HCT116 (cell line): ENCODE results near the gene MMP25. TPM values are rescaled to one million over a fixed set of nuclear protein-coding genes. Genes with fewer than 3 reads are reported as not detected.

ENCODE experiments used
- ATAC-seq: fragments of 200-7000 bp; cut with Tn5 transposase; 2 replicates; pipeline ENCODE4 v1.9.1; 2020; ENCODE audit warnings: mild to moderate bottlenecking, moderate library complexity
- BruUV-seq: library from RNA; stranded (reverse); fragments of 400-500 nt; replicated peaks from 2 replicates; lab custom pipeline; 2021; lab: Mats Ljungman, UMichigan
- CTCF ChIA-PET: fragments of 300-600 bp; sonication (Branson Sonifier 250); formaldehyde crosslinking; loops from one replicate; lab custom pipeline; 2021; ENCODE audit warnings: antibody characterized with exemption; lab: Charles Lee
- POLR2A ChIA-PET: fragments of 300-600, 350-600 bp; sonication (Branson Sonifier 250); formaldehyde crosslinking; loops from one replicate; lab custom pipeline; 2021; ENCODE audit warnings: antibody characterized with exemption; lab: Charles Lee
- RAD21 ChIA-PET, 2 experiments: fragments of 300-600 bp; sonication (Branson Sonifier 250); formaldehyde crosslinking; loops; one replicate each; lab custom pipeline; 2023; ENCODE audit warnings: low total read pairs in 2 of 2; ENCODE audit not compliant: uncharacterized antibody in 2 of 2, unreplicated experiment in 2 of 2, low non-redundant PET in 1 of 2; lab: Charles Lee
- DNase-seq: peaks from one replicate; pipeline ENCODE4 v3.0.0-alpha.2; 2010; ENCODE audit warnings: low read depth, low spot score
- H2AFZ ChIP-seq: fragments of 200-600 bp; shearing (Covaris generic), sonication (generic); 2 replicates; pipeline ENCODE4 v1.6.1; 2017; ENCODE audit warnings: low read depth, mixed run types, mixed read lengths, antibody characterized with exemption, low read length; ENCODE audit not compliant: poor library complexity, severe bottlenecking
- H3K27ac ChIP-seq: 2 replicates; pipeline ENCODE4 v1.5.1; 2012; ENCODE audit warnings: low read depth, low read length
- H3K27me3 ChIP-seq: fragments of 200-600 bp; sonication (generic); 2 replicates; pipeline ENCODE4 v1.6.1; 2016; ENCODE audit warnings: mixed run types, low read length, mixed read lengths; ENCODE audit not compliant: insufficient read depth
- H3K36me3 ChIP-seq, 2 experiments: fragments of 200-500 bp in 1 of 2; fragments of 200-600 bp in 1 of 2; sonication (Bioruptor generic) in 1 of 2; sonication (generic) in 1 of 2; 2 replicates each; pipeline versions ENCODE4 v1.5.1 to v1.6.1; 2014 to 2016; ENCODE audit warnings: low read length in 2 of 2, inconsistent platforms in 1 of 2, mixed read lengths in 1 of 2, mixed run types in 1 of 2; ENCODE audit not compliant: insufficient read depth in 2 of 2, control insufficient read depth in 1 of 2
- H3K4me1 ChIP-seq, 2 experiments: fragments of 200-600 bp in 1 of 2; sonication (generic) in 1 of 2; 2 replicates each; pipeline versions ENCODE4 v1.5.1 to v1.6.1; 2012 to 2017; ENCODE audit warnings: low read length in 2 of 2, inconsistent platforms in 1 of 2, mild to moderate bottlenecking in 1 of 2, mixed read lengths in 1 of 2, mixed run types in 1 of 2, moderate library complexity in 1 of 2; ENCODE audit not compliant: insufficient read depth in 2 of 2, control insufficient read depth in 1 of 2
- H3K4me2 ChIP-seq: fragments of 200-600 bp; sonication (generic); 2 replicates; pipeline ENCODE4 v1.6.1; 2017; ENCODE audit warnings: mixed run types, low read length, mixed read lengths
- H3K4me3 ChIP-seq, 2 experiments: fragments of 200-600 bp in 1 of 2; sonication (generic) in 1 of 2; replicated peaks in 1 of 2; 2 replicates each; pipeline ENCODE4 v1.5.1; 2011 to 2016; ENCODE audit warnings: low read length in 2 of 2, control low read depth in 1 of 2, low read depth in 1 of 2, mild to moderate bottlenecking in 1 of 2, mixed read lengths in 1 of 2, mixed run types in 1 of 2
- H3K79me2 ChIP-seq: fragments of 200-600 bp; sonication (generic); 2 replicates; pipeline ENCODE4 v1.6.1; 2017; ENCODE audit warnings: mild to moderate bottlenecking, mixed run types, low read length, moderate library complexity, mixed read lengths; ENCODE audit not compliant: insufficient read depth
- H3K9ac ChIP-seq: fragments of 200-600 bp; sonication (generic); 2 replicates; pipeline ENCODE4 v1.6.1; 2016; ENCODE audit warnings: low read length, mixed read lengths
- H3K9me2 ChIP-seq: fragments of 200-600 bp; sonication (generic), shearing (Covaris generic); 2 replicates; pipeline ENCODE4 v1.6.1; 2017; ENCODE audit warnings: mixed run types, mild to moderate bottlenecking, moderate library complexity; ENCODE audit not compliant: insufficient read depth
- H3K9me3 ChIP-seq, 2 experiments: fragments of 200-500 bp in 1 of 2; fragments of 200-600 bp in 1 of 2; sonication (Bioruptor generic) in 1 of 2; sonication (generic) in 1 of 2; 2 replicates each; pipeline ENCODE4 v1.6.1; 2014 to 2017; ENCODE audit warnings: low read length in 2 of 2, mixed read lengths in 2 of 2, inconsistent platforms in 1 of 2, low read depth in 1 of 2, mild to moderate bottlenecking in 1 of 2, mixed run types in 1 of 2, moderate library complexity in 1 of 2; ENCODE audit not compliant: control insufficient read depth in 1 of 2, insufficient read depth in 1 of 2
- H4K20me1 ChIP-seq: fragments of 200-600 bp; sonication (generic), shearing (Covaris generic); 2 replicates; pipeline ENCODE4 v1.6.1; 2017; ENCODE audit warnings: mixed run types, mild to moderate bottlenecking, moderate library complexity; ENCODE audit not compliant: insufficient read depth
- ATF3 ChIP-seq: IDR thresholded peaks from 2 replicates; pipeline ENCODE4 v1.6.1; 2012
- CBX3 ChIP-seq: IDR thresholded peaks from 2 replicates; pipeline ENCODE4 v1.6.1; 2012; ENCODE audit warnings: low read depth
- EGR1 ChIP-seq: IDR thresholded peaks from 2 replicates; pipeline ENCODE4 v1.6.1; 2012; ENCODE audit warnings: low read depth
- EZH2phosphoT487 ChIP-seq: fragments of 200-600 bp; IDR thresholded peaks from 2 replicates; pipeline ENCODE4 v1.6.1; 2018; ENCODE audit warnings: antibody characterized with exemption, borderline replicate concordance
- FOSL1 ChIP-seq: IDR thresholded peaks from 2 replicates; pipeline ENCODE4 v1.6.1; 2012; ENCODE audit warnings: low read depth
- MAX ChIP-seq: IDR thresholded peaks from 2 replicates; pipeline ENCODE4 v1.6.1; 2012
- POLR2AphosphoS5 ChIP-seq: IDR thresholded peaks from 2 replicates; pipeline ENCODE4 v1.6.1; 2011; ENCODE audit warnings: mild to moderate bottlenecking, low read depth, low read length, moderate library complexity
- REST ChIP-seq: IDR thresholded peaks from 2 replicates; pipeline ENCODE4 v1.6.1; 2012; ENCODE audit warnings: low read depth
- SP1 ChIP-seq: IDR thresholded peaks from 2 replicates; pipeline ENCODE4 v1.6.1; 2012; ENCODE audit warnings: low read depth
- YY1 ChIP-seq: IDR thresholded peaks from 2 replicates; pipeline ENCODE4 v1.6.1; 2011; ENCODE audit warnings: low read length, low read depth, moderate library complexity, mild to moderate bottlenecking; ENCODE audit not compliant: insufficient replicate concordance; ENCODE audit errors: extremely low read depth
- ZFX ChIP-seq: fragments of 450-650 bp; IDR thresholded peaks from 2 replicates; pipeline ENCODE4 v1.6.1; 2017
- ZNF274 ChIP-seq: fragments of 200-500 bp; sonication (Bioruptor generic); IDR thresholded peaks from 2 replicates; pipeline ENCODE4 v1.6.1; 2014; ENCODE audit warnings: mild to moderate bottlenecking, low read depth, low read length, inconsistent platforms
- intact Hi-C: fragments of 100-400 bp; cut with micrococcal nuclease; formaldehyde crosslinking; loops from 2 replicates; pipeline ENCODE4 v1.10.0; 2022
- total RNA-seq: library from RNA; stranded (reverse); gene quantifications from one replicate; pipeline ENCODE4 v1.2.1, GENCODE V29; 2021; ENCODE audit not compliant: unreplicated experiment

The MMP25 gene
- total RNA-seq, 1 experiment from 2014 or later: 2.5 TPM

- Histone ChIP-seq H4K20me1 (no peaks in the 10 kb centered on the region), H3K36me3 (no peaks in the 10 kb centered on the region), H3K9me2 (no peaks in the 10 kb centered on the region), H3K4me3 (peak overlapping the region; percentile 6 to 18; a peak in 2 of 4 replicates), H3K27me3 (no peaks in the 10 kb centered on the region), H3K79me2 (no peaks in the 10 kb centered on the region), H3K9me3 (no peaks in the 10 kb centered on the region), H2AFZ (no peak overlapping the region), H3K4me2 (peak overlapping the region; percentile 3; the same call in 1 of the 2 replicates), H3K9ac (peak overlapping the region; percentile 17; the same call in 1 of the 2 replicates), H3K4me1 (peaks cover 0 to 13% of the 10 kb centered on the region in 2 experiments; a peak in 1 of 4 replicates), H3K27ac (no peak overlapping the region; the same call in 1 of the 2 replicates)
- ChIA-PET CTCF (no interaction called here), RAD21 (no interaction called here), POLR2A (no interaction called here)
- intact Hi-C loops: no loop called here
- ATAC-seq (no peak), DNase-seq (no peak)
- TF ChIP-seq ATF3 (no peak), YY1 (no peak), EGR1 (no peak), MAX (no peak), POLR2AphosphoS5 (no peak), ZFX (no peak), EZH2phosphoT487 (no peak), ZNF274 (no peak), CBX3 (no peak), SP1 (no peak), REST (no peak), FOSL1 (no peak)
- no TSS peak for BruUV-seq
Observed at GRCh38 chr16:3065742-3066439, 19.5 kb downstream of the MMP25 start.
